SK-N-SH treated with all-trans-retinoic acid at 6 μM for 48 hours (cell line): ENCODE data around the gene HTT.

Experiments used
- ATAC-seq: fragments of 200-7000 bp; cut with Tn5 transposase; 3 replicates; pipeline ENCODE4 v1.9.1; 2020; ENCODE audit warnings: mild to moderate bottlenecking, moderate library complexity
- ARNTL ChIP-seq: fragments of 450-650 bp; formaldehyde crosslinking; IDR thresholded peaks from 2 replicates; pipeline ENCODE4 v1.5.0; 2020; ENCODE audit warnings: low read depth, mild to moderate bottlenecking, moderate library complexity, borderline replicate concordance
- BACH2 ChIP-seq: fragments of 250-450 bp; sonication (Bioruptor Pico); IDR thresholded peaks from 2 replicates; pipeline ENCODE4 v1.9.0; 2021; ENCODE audit warnings: mild to moderate bottlenecking, borderline replicate concordance
- CSDC2 ChIP-seq: fragments of 250-450 bp; sonication (Bioruptor Pico); IDR thresholded peaks from 2 replicates; pipeline ENCODE4 v1.5.0; 2020; ENCODE audit warnings: mild to moderate bottlenecking, moderate library complexity
- CSRNP3 ChIP-seq: fragments of 250-450 bp; sonication (Bioruptor Pico); IDR thresholded peaks from 2 replicates; pipeline ENCODE4 v1.5.1; 2021; ENCODE audit warnings: mild to moderate bottlenecking, moderate library complexity
- ESRRG ChIP-seq: fragments of 250-450 bp; sonication (Bioruptor Pico); IDR thresholded peaks from 2 replicates; pipeline ENCODE4 v1.6.1; 2021; ENCODE audit warnings: mild to moderate bottlenecking
- GLIS3 ChIP-seq: fragments of 250-450 bp; sonication (Bioruptor Pico); IDR thresholded peaks from 2 replicates; pipeline ENCODE4 v1.5.0; 2020; ENCODE audit warnings: mild to moderate bottlenecking, moderate library complexity
- ISL1 ChIP-seq: fragments of 250-450 bp; sonication (Bioruptor Pico); IDR thresholded peaks from 2 replicates; pipeline ENCODE4 v2.1.2; 2022; ENCODE audit warnings: mild to moderate bottlenecking, moderate library complexity
- PATZ1 ChIP-seq: fragments of 250-450 bp; sonication (Bioruptor Pico); IDR thresholded peaks from 2 replicates; pipeline ENCODE4 v1.8.0; 2020; ENCODE audit warnings: mild to moderate bottlenecking, moderate library complexity, borderline replicate concordance
- POU6F1 ChIP-seq: fragments of 250-450 bp; sonication (Bioruptor Pico); IDR thresholded peaks from 2 replicates; pipeline ENCODE4 v1.8.0; 2021; ENCODE audit warnings: low read depth, mild to moderate bottlenecking, moderate library complexity, borderline replicate concordance
- RARB ChIP-seq: fragments of 250-450 bp; sonication (Bioruptor Pico); IDR thresholded peaks from 2 replicates; pipeline ENCODE4 v1.8.0; 2021; ENCODE audit warnings: mild to moderate bottlenecking, moderate library complexity
- SNAI2 ChIP-seq: fragments of 250-450 bp; sonication (Bioruptor Pico); IDR thresholded peaks from 2 replicates; pipeline ENCODE4 v1.5.0; 2020; ENCODE audit warnings: mild to moderate bottlenecking, moderate library complexity
- TCF4 ChIP-seq: fragments of 250-450 bp; sonication (Bioruptor Pico); IDR thresholded peaks from 2 replicates; pipeline ENCODE4 v1.8.0; 2021; ENCODE audit warnings: mild to moderate bottlenecking, moderate library complexity, borderline replicate concordance
- TSHZ2 ChIP-seq: fragments of 250-450 bp; sonication (Bioruptor Pico); IDR thresholded peaks from 2 replicates; pipeline ENCODE4 v1.5.0; 2020; ENCODE audit warnings: mild to moderate bottlenecking, moderate library complexity
- ZC3H10 ChIP-seq: fragments of 250-450 bp; sonication (Bioruptor Pico); IDR thresholded peaks from 2 replicates; pipeline ENCODE4 v1.5.1; 2021; ENCODE audit warnings: mild to moderate bottlenecking, moderate library complexity
- ZFP3 ChIP-seq: fragments of 250-450 bp; sonication (Bioruptor Pico); IDR thresholded peaks from 2 replicates; pipeline ENCODE4 v1.5.0; 2020; ENCODE audit warnings: mild to moderate bottlenecking, moderate library complexity
- ZNF565 ChIP-seq: fragments of 450-650 bp; formaldehyde crosslinking; conservative IDR thresholded peaks from 2 replicates; pipeline ENCODE4 v1.5.0; 2020; ENCODE audit warnings: low read depth, mild to moderate bottlenecking, moderate library complexity
- ZNF70 ChIP-seq: fragments of 450-650 bp; formaldehyde crosslinking; IDR thresholded peaks from 2 replicates; pipeline ENCODE4 v1.5.0; 2020; ENCODE audit warnings: mild to moderate bottlenecking, moderate library complexity
- ZNF8 ChIP-seq: fragments of 450-650 bp; formaldehyde crosslinking; IDR thresholded peaks from 2 replicates; pipeline ENCODE4 v1.5.0; 2020; ENCODE audit warnings: mild to moderate bottlenecking, moderate library complexity

HTT gene

GRCh38 chr4:3186609-3187008 lies 112.1 kb downstream of the HTT start:
- ATAC-seq, result no peak
- TF ChIP-seq CSRNP3 (CRISPR knock-in tag) (no peak), GLIS3 (CRISPR knock-in tag) (no peak), TCF4 (CRISPR knock-in tag) (no peak), ZNF565 (CRISPR knock-in tag) (no peak), POU6F1 (no peak), TSHZ2 (CRISPR knock-in tag) (no peak), ESRRG (CRISPR knock-in tag) (no peak), ZC3H10 (no peak)

GRCh38 chr4:3188118-3188517 lies 113.6 kb downstream of the HTT start:
- TF ChIP-seq ZFP3 (CRISPR knock-in tag), result no peak
- no peak for TF ChIP-seq ZNF70
- no peak for TF ChIP-seq ESRRG (CRISPR knock-in tag)
- no peak for TF ChIP-seq ISL1 (CRISPR knock-in tag)
- TF ChIP-seq TSHZ2 (CRISPR knock-in tag), result no peak
- TF ChIP-seq RARB (CRISPR knock-in tag), result no peak
- TF ChIP-seq CSRNP3 (CRISPR knock-in tag), result no peak
- no peak for TF ChIP-seq ZNF8 (CRISPR knock-in tag)
- no peak for TF ChIP-seq CSDC2 (CRISPR knock-in tag)
- ATAC-seq, result no peak

- no peak for ATAC-seq
- TF ChIP-seq GLIS3 (CRISPR knock-in tag) (no peak), ZNF8 (CRISPR knock-in tag) (no peak), RARB (CRISPR knock-in tag) (no peak), CSDC2 (CRISPR knock-in tag) (no peak), ZFP3 (CRISPR knock-in tag) (no peak), SNAI2 (CRISPR knock-in tag) (no peak), ARNTL (CRISPR knock-in tag) (no peak), ESRRG (CRISPR knock-in tag) (no peak), TCF4 (CRISPR knock-in tag) (no peak), TSHZ2 (CRISPR knock-in tag) (no peak), ISL1 (CRISPR knock-in tag) (no peak), BACH2 (CRISPR knock-in tag) (no peak), PATZ1 (CRISPR knock-in tag) (no peak)
- TF ChIP-seq, all 23 proteins: peak for 0
Observed at GRCh38 chr4:3189459-3189858, 115.0 kb downstream of the HTT start.
